IMR-90 (cell line): ENCODE results near the gene SLIT3. TPM values are rescaled to one million over a fixed set of nuclear protein-coding genes. Genes with fewer than 3 reads are reported as not detected.

Experiments used
- ATAC-seq: fragments of 200-7000 bp; cut with Tn5 transposase; 2 replicates; pipeline ENCODE4 v1.9.1; 2020; ENCODE audit warnings: low read depth, mild to moderate bottlenecking, moderate library complexity
- BruUV-seq: library from RNA; stranded (reverse); fragments of 400-500 nt; replicated peaks from 2 replicates; lab custom pipeline; 2021; lab: Mats Ljungman, UMichigan
- CTCF ChIA-PET: fragments of 300-600 bp; formaldehyde crosslinking; extraction: SDS; loops from one replicate; lab custom pipeline; 2021; ENCODE audit warnings: antibody characterized with exemption; lab: Yijun Ruan, JAX
- POLR2A ChIA-PET: fragments of 300-600 bp; sonication (Branson Sonifier 250); formaldehyde crosslinking; loops from one replicate; lab custom pipeline; 2022; ENCODE audit warnings: antibody characterized with exemption; ENCODE audit not compliant: unreplicated experiment; lab: Charles Lee
- DNase-seq: peaks from one replicate; pipeline ENCODE4 v3.0.0; 2013
- H2AFZ ChIP-seq: replicated peaks from 2 replicates; pipeline ENCODE3; 2013; ENCODE audit warnings: low read length, mild to moderate bottlenecking; ENCODE audit not compliant: poor library complexity
- H2AK5ac ChIP-seq: 2 replicates; pipeline ENCODE4 v1.6.1; 2013; ENCODE audit warnings: low read depth, low read length, inconsistent platforms
- H2AK9ac ChIP-seq: replicated peaks from 2 replicates; pipeline ENCODE3; 2013; ENCODE audit warnings: mild to moderate bottlenecking, low read depth, low read length, moderate library complexity; ENCODE audit not compliant: poor library complexity
- H2BK120ac ChIP-seq: 2 replicates; pipeline ENCODE4 v1.6.1; 2013; ENCODE audit warnings: low read depth, low read length, inconsistent platforms
- H2BK15ac ChIP-seq: 3 replicates; pipeline ENCODE4 v1.6.1; 2013; ENCODE audit warnings: low read depth, low read length, inconsistent platforms
- H2BK20ac ChIP-seq: 2 replicates; pipeline ENCODE4 v1.6.1; 2013; ENCODE audit warnings: low read depth, mild to moderate bottlenecking, inconsistent platforms, low read length, moderate library complexity
- H2BK5ac ChIP-seq: 2 replicates; pipeline ENCODE4 v1.6.1; 2013; ENCODE audit warnings: mild to moderate bottlenecking, low read depth, low read length, inconsistent platforms; ENCODE audit not compliant: poor library complexity, severe bottlenecking
- H3K14ac ChIP-seq: replicated peaks from 2 replicates; pipeline ENCODE4 v1.6.1; 2013; ENCODE audit warnings: low read depth, low read length, inconsistent platforms
- H3K18ac ChIP-seq: 2 replicates; pipeline ENCODE4 v1.6.1; 2013; ENCODE audit warnings: low read depth, low read length, control low read depth
- H3K23ac ChIP-seq: 2 replicates; pipeline ENCODE4 v1.6.1; 2013; ENCODE audit warnings: low read depth, low read length, inconsistent platforms
- H3K27ac ChIP-seq: 2 replicates; pipeline ENCODE4 v1.5.1; 2013; ENCODE audit warnings: mild to moderate bottlenecking, control low read depth, low read length; ENCODE audit not compliant: insufficient read depth
- H3K27me3 ChIP-seq: 2 replicates; pipeline ENCODE4 v1.6.1; 2013; ENCODE audit warnings: low read length; ENCODE audit not compliant: control insufficient read depth, insufficient read depth
- H3K36me3 ChIP-seq: 2 replicates; pipeline ENCODE4 v1.6.1; 2013; ENCODE audit warnings: low read length, mixed read lengths; ENCODE audit not compliant: control insufficient read depth, insufficient read depth
- H3K4ac ChIP-seq: 2 replicates; pipeline ENCODE4 v1.6.1; 2013; ENCODE audit warnings: low read depth, low read length, inconsistent platforms
- H3K4me1 ChIP-seq: 2 replicates; pipeline ENCODE4 v1.6.1; 2013; ENCODE audit warnings: low read length, mixed read lengths; ENCODE audit not compliant: control insufficient read depth, insufficient read depth
- H3K4me2 ChIP-seq: 2 replicates; pipeline ENCODE4 v1.6.1; 2013; ENCODE audit warnings: low read depth, mild to moderate bottlenecking, control low read depth, low read length, moderate library complexity
- H3K4me3 ChIP-seq: 2 replicates; pipeline ENCODE4 v1.5.1; 2013; ENCODE audit warnings: low read depth, mild to moderate bottlenecking, control low read depth, low read length, moderate library complexity; ENCODE audit not compliant: insufficient read depth
- H3K56ac ChIP-seq: 2 replicates; pipeline ENCODE4 v1.6.1; 2013; ENCODE audit warnings: low read length, inconsistent platforms; ENCODE audit not compliant: insufficient read depth; ENCODE audit errors: extremely low read depth
- H3K79me1 ChIP-seq, 2 experiments: 2 replicates each; pipeline ENCODE4 v1.6.1; 2013; ENCODE audit warnings: low read length in 2 of 2, inconsistent platforms in 1 of 2, low read depth in 1 of 2
- H3K9ac ChIP-seq: 2 replicates; pipeline ENCODE4 v1.6.1; 2013; ENCODE audit warnings: low read depth, low read length, control low read depth
- H3K9me1 ChIP-seq: 2 replicates; pipeline ENCODE4 v1.6.1; 2013; ENCODE audit warnings: low read length, inconsistent platforms; ENCODE audit not compliant: insufficient read depth
- H3K9me3 ChIP-seq: 2 replicates; pipeline ENCODE4 v1.6.1; 2013; ENCODE audit warnings: low read length; ENCODE audit not compliant: control insufficient read depth, insufficient read depth
- H4K20me1 ChIP-seq: 2 replicates; pipeline ENCODE4 v1.6.1; 2013; ENCODE audit warnings: low read length, inconsistent platforms; ENCODE audit not compliant: insufficient read depth
- H4K5ac ChIP-seq: 2 replicates; pipeline ENCODE4 v1.6.1; 2013; ENCODE audit warnings: mild to moderate bottlenecking, low read depth, low read length, control low read depth
- H4K8ac ChIP-seq, 2 experiments: 2 replicates each; pipeline ENCODE4 v1.6.1; 2013; ENCODE audit warnings: low read depth in 2 of 2, low read length in 2 of 2, control low read depth in 1 of 2, inconsistent platforms in 1 of 2
- H4K91ac ChIP-seq: 2 replicates; pipeline ENCODE4 v1.6.1; 2013; ENCODE audit warnings: low read depth, low read length, inconsistent platforms; ENCODE audit not compliant: insufficient read depth
- BHLHE40 ChIP-seq: fragments of 150-350 bp; IDR thresholded peaks from 2 replicates; pipeline ENCODE4 v1.6.1; 2016; ENCODE audit warnings: mild to moderate bottlenecking, low read depth, low read length
- CEBPB ChIP-seq: IDR thresholded peaks from 2 replicates; pipeline ENCODE4 v1.6.1; 2012; ENCODE audit warnings: low read depth, low read length, improper control_type of control experiment
- FOS ChIP-seq: fragments of 150-350 bp; IDR thresholded peaks from 2 replicates; pipeline ENCODE4 v1.6.1; 2016; ENCODE audit warnings: low read depth, low read length
- MAFK ChIP-seq: IDR thresholded peaks from 2 replicates; pipeline ENCODE4 v1.6.1; 2012; ENCODE audit warnings: low read depth, low read length, improper control_type of control experiment
- MAZ ChIP-seq: IDR thresholded peaks from 2 replicates; pipeline ENCODE4 v1.6.1; 2012; ENCODE audit warnings: low read depth, mild to moderate bottlenecking, low read length, improper control_type of control experiment, moderate library complexity, borderline replicate concordance
- MXI1 ChIP-seq: IDR thresholded peaks from 2 replicates; pipeline ENCODE4 v1.6.1; 2012; ENCODE audit warnings: low read depth, mild to moderate bottlenecking, low read length, moderate library complexity, borderline replicate concordance
- NFE2L2 ChIP-seq: fragments of 150-350 bp; IDR thresholded peaks from 2 replicates; pipeline ENCODE4 v1.6.1; 2016; ENCODE audit warnings: low read depth, mild to moderate bottlenecking, low read length
- POLR2A ChIP-seq: IDR thresholded peaks from 2 replicates; pipeline ENCODE4 v1.6.1; 2012; ENCODE audit warnings: mild to moderate bottlenecking, low read depth, low read length
- RAD21 ChIP-seq: IDR thresholded peaks from 2 replicates; pipeline ENCODE4 v1.6.1; 2012; ENCODE audit warnings: low read length, improper control_type of control experiment
- RCOR1 ChIP-seq: IDR thresholded peaks from 2 replicates; pipeline ENCODE4 v1.6.1; 2012; ENCODE audit warnings: mild to moderate bottlenecking, low read length, improper control_type of control experiment; ENCODE audit not compliant: insufficient replicate concordance
- RFX5 ChIP-seq: IDR thresholded peaks from 2 replicates; pipeline ENCODE4 v1.8.0; 2012; ENCODE audit warnings: low read depth, mild to moderate bottlenecking, low read length, moderate library complexity
- SMC3 ChIP-seq: fragments of 150-350 bp; IDR thresholded peaks from 2 replicates; pipeline ENCODE4 v1.6.1; 2016; ENCODE audit warnings: low read depth, mild to moderate bottlenecking, antibody characterized with exemption, low read length, moderate library complexity
- WGBS, 2 experiments: methylation state at CpG; one replicate each; pipeline versions ENCODE4 v1.1.5 to v1.1.7; 2013; ENCODE audit warnings: missing lambda C conversion rate in 2 of 2; ENCODE audit not compliant: insufficient read length in 1 of 2; ENCODE audit errors: extremely low coverage in 2 of 2; 5-methylcytosine and 5-hydroxymethylcytosine counted together
- dilution Hi-C: fragments of 300-500 bp; cut with HindIII; formaldehyde crosslinking; loops from one replicate; pipeline ENCODE4 v1.14.3; 2018; ENCODE audit warnings: low sequenced_read_pairs; ENCODE audit not compliant: unreplicated experiment
- in situ Hi-C: fragments of 300-500 bp; cut with MboI; formaldehyde crosslinking; loops from 3 replicates; pipeline ENCODE4 v1.14.3; 2019; ENCODE audit warnings: low sequenced_read_pairs, inconsistent platforms, mixed read lengths
- intact Hi-C: fragments of 100-400 bp; cut with micrococcal nuclease; formaldehyde crosslinking; loops from 2 replicates; pipeline ENCODE4 v1.10.0; 2022
- polyA plus RNA-seq, 3 experiments: library from polyadenylated mRNA; depleted of rRNA; stranded (reverse); fragments of >200 nt; gene quantifications; 2 replicates each; pipeline ENCODE4 v1.2.3, GENCODE V29; 2012; ENCODE audit warnings: low replicate concordance in 1 of 3
- total RNA-seq: library from RNA; depleted of rRNA; stranded (reverse); fragments of >200 nt; gene quantifications from 2 replicates; pipeline ENCODE4 v1.2.3, GENCODE V29; 2012
- TF ChIP-seq, protein P1 (sequence below): conservative IDR thresholded peaks from 2 replicates; pipeline ENCODE4 v1.5.1; 2012; ENCODE audit warnings: mild to moderate bottlenecking, low read depth, low read length, improper control_type of control experiment
- TF ChIP-seq, protein P2 (sequence below): fragments of 150-350 bp; IDR thresholded peaks from 2 replicates; pipeline ENCODE4 v1.6.1; 2016; ENCODE audit warnings: low read depth, mild to moderate bottlenecking, low read length, moderate library complexity, borderline replicate concordance
- TF ChIP-seq, protein P3 (sequence below): fragments of 150-350 bp; IDR thresholded peaks from 2 replicates; pipeline ENCODE4 v1.6.1; 2017; ENCODE audit warnings: mild to moderate bottlenecking, antibody characterized with exemption, low read length, low read depth

The SLIT3 gene
- total and polyA plus RNA-seq, 2 of the 4 experiments (the other 2 are of a cell fraction): 0.18 to 0.50 TPM

DNA sequence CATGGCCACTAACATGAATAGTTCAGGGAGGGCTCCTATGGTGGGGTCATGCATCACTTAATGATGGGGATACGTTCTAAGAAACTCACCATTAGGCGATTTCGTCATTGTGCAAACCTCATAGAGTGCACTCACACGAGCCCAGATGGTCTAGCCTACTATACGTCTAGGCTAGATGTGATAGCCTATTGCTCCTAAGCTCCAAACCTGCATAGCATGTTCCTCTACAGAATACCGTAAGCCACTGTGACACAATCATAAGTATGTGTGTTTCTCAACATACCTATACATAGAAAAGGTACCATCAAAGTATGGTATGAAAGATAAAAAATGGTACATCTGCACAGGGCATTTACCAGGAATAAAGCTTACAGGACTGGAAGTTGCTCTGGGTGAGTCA is 6.3 kb downstream of the SLIT3 start:
- Histone ChIP-seq H4K8ac (no peak overlapping the region), H3K4me2 (no peak overlapping the region), H4K20me1 (no peaks in the 10 kb centered on the region), H4K5ac (no peak overlapping the region), H2BK15ac (no peak overlapping the region), H2BK5ac (no peak overlapping the region), H3K27ac (no peak overlapping the region), H3K9me1 (no peaks in the 10 kb centered on the region), H3K9ac (no peak overlapping the region), H2BK120ac (no peak overlapping the region), H3K27me3 (peaks cover 8% of the 10 kb centered on the region), H3K14ac (no peak overlapping the region), H3K79me1 (no peaks in the 10 kb centered on the region), H3K56ac (no peak overlapping the region), H3K4me1 (no peaks in the 10 kb centered on the region), H2AK9ac (no peak overlapping the region), H2BK20ac (no peak overlapping the region), H3K9me3 (no peaks in the 10 kb centered on the region), H3K4me3 (no peak overlapping the region), H3K18ac (no peak overlapping the region), H3K36me3 (no peaks in the 10 kb centered on the region), H2AK5ac (no peak overlapping the region), H3K4ac (no peak overlapping the region), H2AFZ (no peak overlapping the region), H4K91ac (no peak overlapping the region), H3K23ac (no peak overlapping the region)
- intact Hi-C loops (no loop called here), dilution Hi-C loops (no loop called here), in situ Hi-C loops (loop anchor here (25.0 kb wide), 1 partner anchor 1032 kb away; no protein-coding TSS in a partner anchor)
- CTCF ChIA-PET: interaction anchor here (0.5 to 0.8 kb wide), 2 partner anchors 344 to 1319 kb away, joined by 3 to 4 read pairs; no protein-coding TSS in a partner anchor
- no CpG with 5 or more reads among the region's 6 CpGs for WGBS, 2 experiments
- DNase-seq: no peak
- POLR2A ChIA-PET: no interaction called here
- ATAC-seq: no peak
- no peak for TF ChIP-seq MAZ
- TF ChIP-seq POLR2A: no peak
- no peak for TF ChIP-seq MXI1
- TF ChIP-seq CEBPB: no peak
- TF ChIP-seq, protein P1, sequence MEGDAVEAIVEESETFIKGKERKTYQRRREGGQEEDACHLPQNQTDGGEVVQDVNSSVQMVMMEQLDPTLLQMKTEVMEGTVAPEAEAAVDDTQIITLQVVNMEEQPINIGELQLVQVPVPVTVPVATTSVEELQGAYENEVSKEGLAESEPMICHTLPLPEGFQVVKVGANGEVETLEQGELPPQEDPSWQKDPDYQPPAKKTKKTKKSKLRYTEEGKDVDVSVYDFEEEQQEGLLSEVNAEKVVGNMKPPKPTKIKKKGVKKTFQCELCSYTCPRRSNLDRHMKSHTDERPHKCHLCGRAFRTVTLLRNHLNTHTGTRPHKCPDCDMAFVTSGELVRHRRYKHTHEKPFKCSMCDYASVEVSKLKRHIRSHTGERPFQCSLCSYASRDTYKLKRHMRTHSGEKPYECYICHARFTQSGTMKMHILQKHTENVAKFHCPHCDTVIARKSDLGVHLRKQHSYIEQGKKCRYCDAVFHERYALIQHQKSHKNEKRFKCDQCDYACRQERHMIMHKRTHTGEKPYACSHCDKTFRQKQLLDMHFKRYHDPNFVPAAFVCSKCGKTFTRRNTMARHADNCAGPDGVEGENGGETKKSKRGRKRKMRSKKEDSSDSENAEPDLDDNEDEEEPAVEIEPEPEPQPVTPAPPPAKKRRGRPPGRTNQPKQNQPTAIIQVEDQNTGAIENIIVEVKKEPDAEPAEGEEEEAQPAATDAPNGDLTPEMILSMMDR: no peak
- no peak for TF ChIP-seq RFX5
- TF ChIP-seq SMC3: no peak
- TF ChIP-seq RAD21: no peak
- no peak for TF ChIP-seq MAFK
- TF ChIP-seq, protein P2, sequence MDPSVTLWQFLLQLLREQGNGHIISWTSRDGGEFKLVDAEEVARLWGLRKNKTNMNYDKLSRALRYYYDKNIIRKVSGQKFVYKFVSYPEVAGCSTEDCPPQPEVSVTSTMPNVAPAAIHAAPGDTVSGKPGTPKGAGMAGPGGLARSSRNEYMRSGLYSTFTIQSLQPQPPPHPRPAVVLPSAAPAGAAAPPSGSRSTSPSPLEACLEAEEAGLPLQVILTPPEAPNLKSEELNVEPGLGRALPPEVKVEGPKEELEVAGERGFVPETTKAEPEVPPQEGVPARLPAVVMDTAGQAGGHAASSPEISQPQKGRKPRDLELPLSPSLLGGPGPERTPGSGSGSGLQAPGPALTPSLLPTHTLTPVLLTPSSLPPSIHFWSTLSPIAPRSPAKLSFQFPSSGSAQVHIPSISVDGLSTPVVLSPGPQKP: no peak
- no peak for TF ChIP-seq RCOR1
- TF ChIP-seq NFE2L2: no peak
- TF ChIP-seq BHLHE40: no peak
- TF ChIP-seq FOS: no peak
- TF ChIP-seq, protein P3, sequence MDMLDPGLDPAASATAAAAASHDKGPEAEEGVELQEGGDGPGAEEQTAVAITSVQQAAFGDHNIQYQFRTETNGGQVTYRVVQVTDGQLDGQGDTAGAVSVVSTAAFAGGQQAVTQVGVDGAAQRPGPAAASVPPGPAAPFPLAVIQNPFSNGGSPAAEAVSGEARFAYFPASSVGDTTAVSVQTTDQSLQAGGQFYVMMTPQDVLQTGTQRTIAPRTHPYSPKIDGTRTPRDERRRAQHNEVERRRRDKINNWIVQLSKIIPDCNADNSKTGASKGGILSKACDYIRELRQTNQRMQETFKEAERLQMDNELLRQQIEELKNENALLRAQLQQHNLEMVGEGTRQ: no peak
- BruUV-seq: no TSS peak
